Retina (tissue), 1 donor: ENCODE data around the gene NAP1L1.

Source experiments
- DNase-seq: peaks from one replicate; pipeline ENCODE4 v3.0.0-alpha.2; 2016

Gene NAP1L1

DNA sequence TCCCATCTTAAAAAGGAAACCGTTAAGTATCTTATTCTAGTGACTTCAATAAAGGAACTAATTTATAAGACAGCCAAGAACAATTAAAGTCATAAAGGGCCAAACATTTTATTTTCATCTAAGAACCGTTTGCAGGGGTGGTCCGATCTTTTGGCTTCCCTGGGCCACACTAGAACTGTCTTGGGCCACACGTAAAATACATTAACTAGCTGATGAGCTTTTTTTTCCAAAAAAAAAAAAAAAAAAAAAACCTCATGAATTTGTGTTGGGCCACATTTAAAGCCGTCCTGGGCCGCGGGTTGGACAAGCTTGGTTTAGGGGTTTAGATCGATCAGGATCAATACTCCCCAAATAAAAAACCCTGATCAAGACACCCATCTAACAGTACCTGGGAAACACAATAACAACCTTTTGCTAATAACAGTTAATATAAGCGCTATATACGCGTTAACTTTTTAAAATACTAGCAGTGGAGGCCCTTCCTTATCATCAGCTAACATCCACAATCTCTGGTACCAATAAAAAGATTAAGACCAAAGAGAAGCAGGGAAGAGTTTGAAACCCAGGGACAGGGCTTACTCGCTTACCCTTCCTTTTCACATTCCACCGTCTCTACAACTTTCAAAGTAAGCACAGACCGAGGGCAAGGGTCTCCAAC lies 1.1 kb downstream of the NAP1L1 start:
- no peak for DNase-seq

DNA sequence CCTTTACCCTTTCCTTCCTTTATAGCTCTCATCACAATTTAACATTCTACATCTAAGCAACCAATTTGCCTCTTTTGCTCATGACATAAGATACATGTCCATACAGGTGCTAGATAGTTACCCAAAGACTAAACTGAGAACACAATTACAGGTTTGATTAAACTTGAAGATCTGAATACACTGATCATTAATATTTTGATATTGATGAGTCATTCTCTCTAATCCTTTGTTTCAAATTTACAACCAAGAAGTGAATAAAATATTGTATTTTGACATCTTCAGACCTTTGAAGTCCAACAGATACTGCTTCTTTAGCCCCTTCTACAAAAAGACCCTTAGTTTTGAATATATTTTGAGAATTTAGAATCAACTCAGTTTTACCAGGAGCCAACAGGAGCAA lies 2.6 kb downstream of the NAP1L1 start:
- no peak for DNase-seq

GRCh38 chr12:76080729-76081415 lies 3.6 kb downstream of the NAP1L1 start:
- DNase-seq, result no peak

DNA sequence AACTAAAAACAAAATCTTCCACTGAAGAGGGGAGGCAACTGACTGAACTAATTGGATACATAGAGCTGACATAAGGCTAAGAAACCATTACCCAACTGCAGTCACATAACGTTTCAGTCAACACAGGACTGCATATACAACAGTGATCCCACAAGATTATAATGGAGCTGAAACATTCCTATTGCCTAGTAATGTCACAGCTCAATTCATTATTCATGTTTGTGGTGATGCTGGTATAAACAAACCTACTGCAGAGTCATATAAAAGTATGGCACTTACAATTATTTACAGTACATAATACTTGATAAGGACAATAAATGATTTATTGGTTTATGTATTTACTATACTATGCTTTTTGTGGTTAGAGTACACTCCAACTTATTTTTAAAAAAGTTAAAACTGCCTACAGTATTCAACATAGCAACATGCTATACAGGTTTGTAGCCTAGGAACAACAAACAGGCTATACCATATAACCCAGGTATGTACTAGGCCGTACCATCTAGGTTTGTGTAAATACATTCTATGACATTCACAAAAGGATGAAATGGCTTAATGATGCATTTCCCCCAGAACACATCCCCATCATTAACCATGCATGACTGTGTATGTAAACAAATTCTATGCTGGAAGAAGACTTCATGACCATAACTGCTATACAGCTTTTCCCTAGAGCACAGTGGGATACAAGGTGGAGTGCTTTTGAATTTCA lies 4.3 kb downstream of the NAP1L1 start:
- no peak for DNase-seq

- DNase-seq, result no peak
Measured at GRCh38 chr12:76078748-76079147, 5.7 kb downstream of the NAP1L1 start.

GRCh38 chr12:76075448-76075847 lies 9.0 kb downstream of the NAP1L1 start:
- DNase-seq, result no peak

DNA sequence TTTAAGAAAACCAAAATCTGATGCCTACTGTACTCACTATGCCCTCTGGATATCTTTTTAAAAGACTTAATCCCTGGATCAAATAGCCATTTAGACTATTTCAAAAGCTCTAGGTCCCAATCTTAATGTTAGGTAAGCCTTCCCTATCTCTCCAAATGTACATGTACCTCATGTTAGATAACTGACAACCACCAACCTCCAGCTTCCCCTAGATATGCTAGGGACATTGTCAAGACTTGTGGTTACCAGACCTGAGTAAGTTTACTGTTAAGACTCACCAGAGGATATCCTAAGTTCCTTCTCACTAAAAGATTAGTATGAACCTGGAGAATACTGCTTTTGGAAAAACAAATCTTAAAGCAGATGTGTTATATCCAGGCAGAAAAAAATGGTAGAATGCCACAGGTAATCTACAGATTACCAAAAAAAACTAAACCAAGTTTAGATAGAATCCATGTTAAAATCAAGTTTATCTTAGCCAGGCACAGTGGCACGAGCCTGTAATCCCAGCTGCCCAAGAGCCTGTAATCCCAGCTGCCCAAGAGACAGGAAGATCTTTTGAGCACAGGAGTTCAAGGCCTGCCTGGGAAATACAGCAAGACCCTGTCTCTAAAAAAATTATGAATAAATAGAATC lies 9.7 kb downstream of the NAP1L1 start:
- DNase-seq, result no peak

GRCh38 chr12:76073561-76073960 lies 10.9 kb downstream of the NAP1L1 start:
- DNase-seq, result no peak

- no peak for DNase-seq
Measured at GRCh38 chr12:76072568-76072967, 11.9 kb downstream of the NAP1L1 start.

GRCh38 chr12:76069339-76069738 lies 15.1 kb downstream of the NAP1L1 start:
- DNase-seq, result no peak

- DNase-seq, result no peak
Measured at GRCh38 chr12:76065917-76066316, 18.6 kb downstream of the NAP1L1 start.

DNA sequence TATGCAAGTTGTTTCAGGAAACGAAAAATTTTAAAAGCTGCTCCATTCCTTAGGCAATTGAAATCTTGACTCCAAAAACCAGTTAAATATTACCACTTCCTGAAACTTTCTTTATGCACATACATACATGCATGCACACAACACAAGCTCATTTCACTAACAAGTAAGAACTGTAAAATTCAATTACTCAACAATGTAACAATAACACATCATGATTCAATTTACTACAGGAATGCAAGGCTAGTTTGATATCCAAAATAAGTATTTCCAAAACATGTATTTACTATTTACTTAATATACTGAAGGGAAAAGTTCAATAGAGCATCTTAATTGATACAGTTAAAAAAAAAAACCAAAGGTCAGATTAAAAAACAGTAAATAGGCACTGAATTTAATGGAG lies 19.6 kb downstream of the NAP1L1 start:
- DNase-seq, result no peak

DNA sequence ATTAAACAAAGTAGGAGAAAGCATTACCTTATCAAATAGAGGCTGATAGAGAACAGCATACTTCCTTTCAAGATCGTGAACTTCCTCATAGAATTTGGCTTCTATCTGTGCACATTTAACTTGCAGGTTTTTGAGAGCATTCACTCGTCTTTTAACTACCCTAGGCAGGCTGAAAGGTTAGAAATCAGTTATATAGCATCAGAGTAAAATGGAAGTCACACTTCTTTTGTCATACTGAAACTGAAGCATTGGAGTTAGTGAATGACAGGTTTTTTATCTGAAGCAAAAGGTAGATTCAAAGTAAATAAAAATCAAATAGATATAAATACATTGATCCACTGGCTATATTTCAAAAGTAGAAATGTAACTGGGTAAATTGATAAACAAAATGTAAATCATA lies 24.4 kb downstream of the NAP1L1 start:
- DNase-seq, result no peak

DNA sequence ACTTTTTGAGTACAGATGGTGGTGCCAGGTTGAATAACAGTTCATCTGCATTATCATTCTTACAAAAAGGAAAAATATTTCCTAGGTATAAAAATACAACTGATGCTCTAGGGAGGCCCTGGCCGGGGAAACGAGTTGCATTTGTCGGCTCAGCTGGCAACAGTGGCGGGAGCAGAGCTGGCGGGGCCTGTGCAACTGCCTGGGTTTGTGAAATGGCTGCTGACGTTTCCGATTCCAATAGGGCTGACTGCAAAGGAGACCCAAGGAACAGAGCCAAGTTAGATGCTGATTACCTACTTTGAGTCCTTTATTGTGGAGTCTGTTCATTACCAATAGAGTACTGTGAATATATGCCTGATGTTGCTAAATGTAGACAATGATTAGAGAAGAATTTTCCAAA lies 27.2 kb downstream of the NAP1L1 start:
- no peak for DNase-seq

- no peak for DNase-seq
Measured at GRCh38 chr12:76055393-76055792, 29.1 kb downstream of the NAP1L1 start.

DNA sequence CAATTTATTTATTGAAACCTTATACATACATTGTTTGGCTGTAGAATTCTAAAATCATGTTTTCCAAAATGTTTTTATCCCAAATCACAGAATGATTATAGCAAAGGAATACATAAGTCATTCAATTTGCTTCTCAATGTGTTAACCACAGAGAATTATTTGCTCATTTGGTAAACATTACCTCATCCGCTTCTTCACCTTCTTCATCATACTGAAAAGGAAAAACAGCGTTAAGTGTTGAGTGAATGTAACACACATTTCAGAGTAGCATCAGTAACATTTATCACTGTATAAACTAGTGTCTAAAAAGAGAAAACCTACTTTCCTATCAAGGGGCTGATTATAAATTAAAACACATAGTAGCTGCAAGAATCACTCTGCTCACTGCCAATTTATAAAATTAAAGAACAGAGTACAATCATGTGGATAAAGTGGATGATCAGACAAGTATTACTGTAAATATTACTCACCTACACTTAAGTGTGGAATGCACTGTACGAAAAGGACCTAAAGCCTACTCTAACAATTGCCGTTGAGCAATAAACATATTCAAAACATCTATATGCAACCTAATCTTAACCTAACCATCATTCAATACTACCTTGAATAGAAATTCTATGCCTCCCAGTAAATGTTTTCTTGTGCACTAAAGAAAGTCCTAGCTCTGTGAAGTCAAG lies 34.8 kb downstream of the NAP1L1 start:
- DNase-seq, result no peak

GRCh38 chr12:76047742-76048141 lies 36.7 kb downstream of the NAP1L1 start:
- no peak for DNase-seq

GRCh38 chr12:76047060-76047459 lies 37.4 kb downstream of the NAP1L1 start:
- DNase-seq, result no peak

DNA sequence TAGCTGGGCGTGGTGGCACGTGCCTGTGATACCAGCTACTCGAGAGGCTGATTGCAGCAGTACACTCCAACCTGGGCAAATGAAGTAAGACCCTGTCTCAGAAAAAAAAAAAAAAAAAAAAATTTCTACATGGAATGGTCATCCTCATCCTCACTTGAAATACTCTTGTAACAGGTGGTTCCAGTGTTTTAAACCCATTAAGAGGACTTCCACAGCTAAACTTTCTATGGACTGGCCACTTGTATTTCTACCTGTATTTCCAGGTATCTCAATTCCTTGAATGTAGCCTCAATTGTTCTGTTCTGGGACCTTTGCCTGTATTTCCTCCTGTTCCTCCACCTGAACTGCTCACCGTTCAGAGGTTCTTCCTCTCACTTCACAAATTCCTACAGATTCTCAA lies 41.1 kb downstream of the NAP1L1 start:
- DNase-seq, result no peak

- no peak for DNase-seq
Measured at GRCh38 chr12:76042147-76042546, 42.3 kb downstream of the NAP1L1 start.

DNA sequence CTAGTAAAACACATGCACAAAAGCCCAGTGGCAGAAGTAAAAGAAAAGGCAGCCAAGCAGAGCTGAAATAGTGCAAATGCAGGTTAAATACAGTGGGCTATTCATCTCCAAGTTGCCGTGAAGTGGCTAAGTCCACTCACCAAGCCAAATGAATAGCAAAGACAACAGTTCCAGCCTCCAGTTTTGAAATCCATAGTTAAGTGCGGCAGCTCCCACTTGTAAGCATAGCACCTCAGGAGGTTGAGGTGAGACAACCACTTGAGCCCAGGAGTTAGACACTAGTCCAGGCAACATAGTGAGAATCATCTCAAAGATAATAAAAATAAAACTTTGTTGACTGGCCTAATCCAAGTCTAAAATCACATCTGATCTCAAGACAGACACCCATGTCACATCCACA lies 43.1 kb downstream of the NAP1L1 start:
- no peak for DNase-seq

DNA sequence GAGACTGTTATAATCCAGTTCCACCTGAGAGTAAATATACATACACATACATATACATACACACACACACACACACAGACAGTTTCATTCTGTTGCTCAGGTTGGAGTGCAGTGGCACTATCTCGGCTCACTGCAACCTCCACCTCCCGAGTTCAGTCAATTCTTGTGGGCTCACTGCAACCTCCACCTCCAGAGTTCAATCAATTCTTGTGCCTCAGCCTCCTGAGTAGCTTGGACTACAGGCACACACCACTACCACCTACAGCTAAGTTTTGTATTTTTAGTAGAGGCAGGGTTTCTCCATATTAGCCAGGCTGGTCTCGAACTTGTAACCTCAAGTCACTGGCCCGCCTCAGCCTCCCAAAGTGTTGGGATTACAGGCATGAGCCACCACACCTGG lies 44.0 kb downstream of the NAP1L1 start:
- DNase-seq, result no peak

DNA sequence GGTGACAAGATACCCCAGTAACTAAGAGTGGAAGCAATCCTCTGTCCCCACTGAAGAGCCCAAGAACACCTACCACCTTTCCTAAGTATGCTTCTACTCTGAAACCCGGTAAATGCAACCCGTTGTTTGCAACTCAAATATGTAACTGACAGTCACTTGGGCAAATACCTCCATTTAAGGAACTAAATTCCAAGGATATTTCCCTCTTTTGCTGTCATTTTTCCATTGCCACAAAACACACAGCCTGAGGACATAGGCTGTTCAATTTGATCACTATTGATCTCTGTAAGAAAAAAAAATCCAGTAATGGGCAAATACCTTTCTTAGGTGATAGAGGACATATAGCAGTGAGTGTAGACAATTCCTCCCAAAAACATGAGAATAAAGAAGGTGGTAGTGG lies 46.3 kb downstream of the NAP1L1 start:
- no peak for DNase-seq
